GM10847 (cell line): ENCODE results near the gene BBS1.

Experiments
- POLR2A ChIP-seq: IDR thresholded peaks from 2 replicates; pipeline ENCODE4 v1.6.1; 2011; ENCODE audit not compliant: insufficient read length; ENCODE audit errors: extremely low read depth

BBS1 gene

GRCh38 chr11:66568124-66568916 lies 57.9 kb downstream of the BBS1 start, which contains the start of gene CTSF:
Gene CTSF (minus strand): TSS chr11:66568606. CDS start chr11:66568486, 120 bp downstream.
- no peak for TF ChIP-seq POLR2A

- no peak for TF ChIP-seq POLR2A
Observed at GRCh38 chr11:66569076-66569475, 58.6 kb downstream of the BBS1 start.

- TF ChIP-seq POLR2A: no peak
Observed at GRCh38 chr11:66570079-66570849, 59.8 kb downstream of the BBS1 start.

- TF ChIP-seq POLR2A: no peak
Observed at GRCh38 chr11:66570850-66571180, 60.4 kb downstream of the BBS1 start.

- TF ChIP-seq POLR2A: no peak
Observed at GRCh38 chr11:66579017-66579606, 68.7 kb downstream of the BBS1 start.

GRCh38 chr11:66580803-66581202 lies 70.4 kb downstream of the BBS1 start:
- TF ChIP-seq POLR2A: no peak

GRCh38 chr11:66581261-66581660 lies 70.8 kb downstream of the BBS1 start:
- no peak for TF ChIP-seq POLR2A
